Brain microvascular endothelial cell (primary cell): Measurements from ENCODE around the gene PCDH1.

ENCODE experiments used
- DNase-seq: peaks from one replicate; pipeline ENCODE4 v3.0.0-alpha.2; 2020
- H3K27ac ChIP-seq: fragments of 250-450 bp; sonication (Bioruptor Pico); 2 replicates; pipeline ENCODE4 v1.5.1; 2020; ENCODE audit warnings: mild to moderate bottlenecking, moderate library complexity
- H3K27me3 ChIP-seq: fragments of 250-450 bp; sonication (Bioruptor Pico); replicated peaks from 2 replicates; pipeline ENCODE4 v1.5.1; 2020; ENCODE audit warnings: mild to moderate bottlenecking
- H3K36me3 ChIP-seq: fragments of 250-450 bp; sonication (Bioruptor Pico); replicated peaks from 2 replicates; pipeline ENCODE4 v1.5.1; 2020; ENCODE audit warnings: mild to moderate bottlenecking
- H3K4me3 ChIP-seq: 2 replicates; pipeline ENCODE4 v1.5.1; 2011; ENCODE audit warnings: low read depth, mild to moderate bottlenecking, control low read depth, low read length, moderate library complexity
- in situ Hi-C: cut with HindIII; loops from 2 replicates; pipeline ENCODE4 v1.10.0; 2017; ENCODE audit warnings: low sequenced_read_pairs, low pct_ligation_motif_present
- TF ChIP-seq, protein P1 (sequence below): IDR thresholded peaks from 2 replicates; pipeline ENCODE4 v1.5.1; 2011; ENCODE audit warnings: low read depth, mild to moderate bottlenecking, moderate library complexity, low read length, control low read depth, inconsistent platforms; ENCODE audit errors: missing control alignments

Gene PCDH1

DNA sequence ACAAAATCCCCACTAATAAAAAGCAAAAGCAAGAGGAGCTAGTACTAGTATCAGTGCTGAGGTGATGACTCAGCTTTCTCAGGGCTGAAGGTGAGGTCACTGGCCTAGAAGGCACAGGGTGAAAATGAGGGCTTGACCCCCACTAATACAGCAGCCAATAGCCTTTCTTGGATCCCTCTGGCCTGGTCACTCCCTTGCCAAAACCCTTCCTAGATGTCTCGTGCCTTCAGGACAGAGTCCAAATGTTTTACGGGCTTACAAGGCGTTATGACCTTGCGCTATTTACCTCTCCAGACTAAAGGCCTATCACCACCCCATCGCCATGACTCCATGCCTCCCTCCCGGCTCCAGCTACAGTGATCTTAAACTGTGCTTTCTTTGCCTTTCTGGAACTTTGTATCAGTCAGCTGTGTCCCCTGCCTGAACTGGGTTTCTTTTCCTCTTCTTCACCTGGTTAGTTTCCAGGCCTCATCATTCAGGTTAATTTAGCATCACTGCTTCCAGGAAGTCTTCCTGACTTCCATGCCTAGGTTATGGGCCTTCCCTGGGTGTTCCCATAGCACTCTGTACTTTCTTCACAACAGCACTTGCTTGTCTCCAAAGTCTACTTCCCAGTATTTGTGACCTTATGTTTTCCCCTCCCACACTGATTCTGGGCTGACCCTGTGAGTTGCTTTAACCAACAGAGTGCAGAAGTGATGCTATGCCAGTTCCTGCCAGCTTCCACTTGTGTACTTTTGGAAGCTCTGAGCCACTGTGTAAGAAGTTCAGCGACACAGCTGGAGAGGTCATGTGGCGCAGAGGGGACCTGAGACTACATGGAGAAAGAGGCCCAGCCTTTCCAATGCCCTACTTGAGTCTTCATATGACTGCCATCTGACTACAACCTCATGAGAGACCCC is 41.3 kb upstream of the PCDH1 start:
- TF ChIP-seq, protein P1, sequence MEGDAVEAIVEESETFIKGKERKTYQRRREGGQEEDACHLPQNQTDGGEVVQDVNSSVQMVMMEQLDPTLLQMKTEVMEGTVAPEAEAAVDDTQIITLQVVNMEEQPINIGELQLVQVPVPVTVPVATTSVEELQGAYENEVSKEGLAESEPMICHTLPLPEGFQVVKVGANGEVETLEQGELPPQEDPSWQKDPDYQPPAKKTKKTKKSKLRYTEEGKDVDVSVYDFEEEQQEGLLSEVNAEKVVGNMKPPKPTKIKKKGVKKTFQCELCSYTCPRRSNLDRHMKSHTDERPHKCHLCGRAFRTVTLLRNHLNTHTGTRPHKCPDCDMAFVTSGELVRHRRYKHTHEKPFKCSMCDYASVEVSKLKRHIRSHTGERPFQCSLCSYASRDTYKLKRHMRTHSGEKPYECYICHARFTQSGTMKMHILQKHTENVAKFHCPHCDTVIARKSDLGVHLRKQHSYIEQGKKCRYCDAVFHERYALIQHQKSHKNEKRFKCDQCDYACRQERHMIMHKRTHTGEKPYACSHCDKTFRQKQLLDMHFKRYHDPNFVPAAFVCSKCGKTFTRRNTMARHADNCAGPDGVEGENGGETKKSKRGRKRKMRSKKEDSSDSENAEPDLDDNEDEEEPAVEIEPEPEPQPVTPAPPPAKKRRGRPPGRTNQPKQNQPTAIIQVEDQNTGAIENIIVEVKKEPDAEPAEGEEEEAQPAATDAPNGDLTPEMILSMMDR: no peak
- H3K4me3 ChIP-seq: no peak overlapping the region
- H3K27ac ChIP-seq: no peak overlapping the region
- no peaks in the 10 kb centered on the region for H3K27me3 ChIP-seq
- DNase-seq: no peak
- H3K36me3 ChIP-seq: no peaks in the 10 kb centered on the region
- in situ Hi-C loops: no loop called here

DNA sequence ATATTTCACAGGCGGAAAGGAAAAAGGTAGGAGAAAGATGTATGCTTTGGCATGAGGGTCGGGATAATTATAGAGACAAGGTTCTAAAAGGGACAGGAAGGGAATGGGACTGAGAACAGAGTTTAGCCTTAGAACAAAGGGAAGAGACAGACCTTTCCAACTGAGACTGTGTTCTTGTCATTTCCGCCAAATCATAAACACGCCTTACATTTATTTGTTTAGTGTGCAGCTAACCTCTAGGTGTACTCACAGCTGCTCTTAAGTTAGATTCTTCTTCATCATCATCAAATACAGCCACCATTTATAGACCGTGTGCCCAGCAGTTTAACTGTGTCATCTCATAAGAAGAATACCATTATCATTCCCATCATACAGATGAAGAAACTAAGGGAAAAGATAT is 39.5 kb upstream of the PCDH1 start:
- in situ Hi-C loops: no loop called here

DNA sequence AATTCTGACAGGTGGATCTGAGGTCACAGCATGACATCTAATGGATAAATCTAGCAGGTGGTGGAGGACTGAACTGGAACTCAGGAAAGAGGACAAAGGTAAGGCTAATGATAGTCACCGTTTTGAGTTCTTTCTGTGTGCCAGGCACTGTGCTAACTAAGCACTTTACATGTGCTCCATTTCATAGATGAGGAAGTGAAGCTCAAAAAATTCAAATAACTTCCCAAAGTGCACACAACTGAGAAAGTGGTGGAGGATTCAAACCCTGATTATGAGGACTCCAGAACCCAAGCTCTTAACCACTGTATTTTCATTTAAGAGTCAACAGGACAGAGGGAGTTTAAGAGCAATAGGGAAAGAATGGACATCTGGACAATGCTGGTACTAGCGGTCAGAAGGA is 38.3 kb upstream of the PCDH1 start:
- in situ Hi-C loops: no loop called here
- TF ChIP-seq, protein P1: no peak
- no peak overlapping the region for H3K27ac ChIP-seq
- no peaks in the 10 kb centered on the region for H3K27me3 ChIP-seq
- no peak for DNase-seq
- H3K4me3 ChIP-seq: no peak overlapping the region
- H3K36me3 ChIP-seq: no peaks in the 10 kb centered on the region

More for the DNA sequence above, 39.5 kb upstream of the PCDH1 start:
- TF ChIP-seq, protein P1: no peak
- H3K27ac ChIP-seq: no peak overlapping the region
- DNase-seq: no peak
- H3K36me3 ChIP-seq: no peaks in the 10 kb centered on the region
- no peak overlapping the region for H3K4me3 ChIP-seq
- H3K27me3 ChIP-seq: no peaks in the 10 kb centered on the region

DNA sequence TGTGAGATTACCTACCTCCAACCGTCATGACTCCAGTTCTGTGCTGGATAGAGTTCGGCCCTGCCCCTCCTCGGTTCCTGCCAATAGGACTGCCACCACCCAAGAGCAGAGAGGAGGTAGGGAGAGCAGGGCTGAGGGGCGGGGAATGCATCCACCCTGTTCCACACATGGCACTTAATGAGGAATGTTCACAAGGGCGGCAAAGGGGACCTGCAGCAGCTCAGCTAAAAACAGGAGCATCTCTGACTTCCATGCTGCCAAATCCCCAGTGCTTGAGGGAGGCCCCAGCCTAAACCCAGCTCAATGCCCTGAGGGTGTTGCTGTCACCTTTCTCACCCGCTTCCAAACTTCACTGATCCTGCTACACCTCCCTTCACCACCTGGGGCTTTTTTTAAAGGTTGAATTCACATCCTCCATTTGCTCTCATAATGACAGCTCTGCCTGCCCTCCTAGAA is 37.7 kb upstream of the PCDH1 start:
- in situ Hi-C loops: no loop called here
- Histone ChIP-seq H3K27ac (no peak overlapping the region), H3K27me3 (no peaks in the 10 kb centered on the region), H3K36me3 (no peaks in the 10 kb centered on the region), H3K4me3 (no peak overlapping the region)
- TF ChIP-seq, protein P1: no peak
- no peak for DNase-seq

DNA sequence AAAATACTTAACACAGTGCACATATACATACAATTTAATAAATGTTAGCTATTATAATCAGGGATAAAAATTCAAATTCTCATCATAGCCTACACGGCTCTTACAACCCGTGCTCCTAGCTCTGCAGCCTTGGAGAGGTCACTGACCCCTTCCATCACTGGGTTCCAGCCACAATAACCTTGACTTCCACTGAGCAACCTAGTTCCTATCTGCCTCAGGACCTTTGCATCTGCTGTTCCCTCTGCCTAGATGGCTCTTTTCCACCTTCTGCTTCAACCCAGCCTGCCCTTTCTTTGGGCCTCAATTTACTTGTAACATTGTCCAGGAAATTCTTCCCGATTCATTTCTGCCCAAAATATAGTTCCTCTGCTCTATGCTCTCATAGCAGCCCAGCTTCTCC is 36.6 kb upstream of the PCDH1 start:
- Histone ChIP-seq H3K4me3 (no peak overlapping the region), H3K27me3 (no peaks in the 10 kb centered on the region), H3K36me3 (no peaks in the 10 kb centered on the region), H3K27ac (no peak overlapping the region)
- in situ Hi-C loops: no loop called here
- DNase-seq: no peak
- TF ChIP-seq, protein P1: no peak
